GM19372 (cell line): ENCODE results near the gene PNPLA5.

Source experiments
- ATAC-seq: cut with Tn5 transposase; IDR thresholded peaks from one replicate; pipeline ENCODE4 v1.9.1; 2021; ENCODE audit warnings: mild to moderate bottlenecking, low read depth, moderate library complexity; ENCODE audit not compliant: unreplicated experiment

The PNPLA5 gene

GRCh38 chr22:43858156-43858895, 33.5 kb downstream of the PNPLA5 start:
- no peak for ATAC-seq

GRCh38 chr22:43857367-43857766, 34.4 kb downstream of the PNPLA5 start:
- ATAC-seq, result no peak

- no peak for ATAC-seq
Measured at GRCh38 chr22:43855431-43855830, 36.4 kb downstream of the PNPLA5 start.

DNA sequence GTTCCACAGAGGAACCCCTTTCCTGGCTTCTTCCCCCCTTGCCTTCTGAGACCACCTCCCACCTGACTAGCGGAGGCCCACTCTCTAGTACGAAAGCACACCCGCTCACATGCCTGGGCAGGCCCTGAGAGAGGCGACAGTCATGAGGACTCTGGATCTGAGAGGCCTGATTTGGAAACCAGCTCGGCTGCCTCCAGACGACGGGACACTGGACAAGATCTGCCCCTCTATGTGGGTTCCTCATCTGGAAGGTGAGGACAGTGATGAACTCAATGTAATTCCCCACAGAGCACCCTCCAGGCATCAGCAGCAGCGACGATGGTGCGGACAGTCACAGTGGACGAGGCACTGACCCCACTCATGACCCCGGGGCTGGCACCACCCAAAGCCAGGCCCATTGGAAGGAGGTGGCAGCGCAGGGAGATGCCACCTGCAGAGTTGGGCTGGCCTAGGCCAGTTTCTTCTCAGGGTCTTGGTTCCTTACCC, 37.0 kb downstream of the PNPLA5 start:
- ATAC-seq, result no peak

- no peak for ATAC-seq
Measured at GRCh38 chr22:43854121-43854785, 37.6 kb downstream of the PNPLA5 start.

DNA sequence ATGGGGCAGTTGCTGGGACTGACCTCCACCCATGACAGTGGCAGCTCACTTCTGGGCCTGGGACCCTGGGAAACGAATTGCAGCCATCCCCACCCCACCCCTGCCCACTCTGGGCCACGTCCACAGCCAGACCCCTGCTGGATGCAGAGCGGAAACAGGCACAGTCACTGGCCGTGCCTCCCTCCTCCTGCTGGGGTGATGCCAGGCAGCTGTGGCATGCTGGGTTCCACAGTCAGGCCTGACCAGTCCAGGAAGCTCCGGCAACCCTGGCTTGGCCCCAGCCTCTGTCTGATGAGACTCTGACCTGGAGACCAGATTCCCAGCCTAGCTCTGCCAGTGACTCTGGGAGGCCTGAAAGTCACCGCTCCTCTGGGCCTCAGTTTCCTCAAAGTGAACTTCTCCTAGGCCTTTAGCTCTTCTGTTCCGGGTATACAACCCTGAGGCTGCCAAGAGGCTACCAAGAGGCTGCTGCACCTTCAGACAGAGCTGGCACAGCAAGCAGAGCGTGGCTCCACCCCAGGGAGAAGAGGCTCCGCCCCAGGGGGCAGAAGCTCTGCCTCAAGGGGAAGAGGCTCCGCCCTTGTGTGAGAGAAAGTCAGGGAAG, 38.4 kb downstream of the PNPLA5 start:
- ATAC-seq, result no peak

GRCh38 chr22:43852573-43853327, 39.1 kb downstream of the PNPLA5 start:
- no peak for ATAC-seq

DNA sequence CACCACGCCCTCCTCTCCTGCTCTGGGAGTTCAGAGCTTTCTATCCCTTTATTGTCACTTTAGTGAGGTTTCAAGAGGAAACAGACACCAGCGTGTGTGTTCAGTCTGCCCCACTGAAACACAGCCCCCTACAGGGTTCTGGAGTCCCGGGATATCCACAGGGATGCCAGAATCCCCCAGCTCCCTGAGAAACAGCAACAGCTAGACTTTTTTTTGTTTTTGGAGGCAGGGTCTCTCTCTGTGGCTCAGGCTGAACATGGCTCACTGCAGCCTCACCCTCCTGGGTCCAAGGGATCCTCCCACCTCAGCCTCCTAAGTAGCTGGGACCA, 39.9 kb downstream of the PNPLA5 start:
- no peak for ATAC-seq

DNA sequence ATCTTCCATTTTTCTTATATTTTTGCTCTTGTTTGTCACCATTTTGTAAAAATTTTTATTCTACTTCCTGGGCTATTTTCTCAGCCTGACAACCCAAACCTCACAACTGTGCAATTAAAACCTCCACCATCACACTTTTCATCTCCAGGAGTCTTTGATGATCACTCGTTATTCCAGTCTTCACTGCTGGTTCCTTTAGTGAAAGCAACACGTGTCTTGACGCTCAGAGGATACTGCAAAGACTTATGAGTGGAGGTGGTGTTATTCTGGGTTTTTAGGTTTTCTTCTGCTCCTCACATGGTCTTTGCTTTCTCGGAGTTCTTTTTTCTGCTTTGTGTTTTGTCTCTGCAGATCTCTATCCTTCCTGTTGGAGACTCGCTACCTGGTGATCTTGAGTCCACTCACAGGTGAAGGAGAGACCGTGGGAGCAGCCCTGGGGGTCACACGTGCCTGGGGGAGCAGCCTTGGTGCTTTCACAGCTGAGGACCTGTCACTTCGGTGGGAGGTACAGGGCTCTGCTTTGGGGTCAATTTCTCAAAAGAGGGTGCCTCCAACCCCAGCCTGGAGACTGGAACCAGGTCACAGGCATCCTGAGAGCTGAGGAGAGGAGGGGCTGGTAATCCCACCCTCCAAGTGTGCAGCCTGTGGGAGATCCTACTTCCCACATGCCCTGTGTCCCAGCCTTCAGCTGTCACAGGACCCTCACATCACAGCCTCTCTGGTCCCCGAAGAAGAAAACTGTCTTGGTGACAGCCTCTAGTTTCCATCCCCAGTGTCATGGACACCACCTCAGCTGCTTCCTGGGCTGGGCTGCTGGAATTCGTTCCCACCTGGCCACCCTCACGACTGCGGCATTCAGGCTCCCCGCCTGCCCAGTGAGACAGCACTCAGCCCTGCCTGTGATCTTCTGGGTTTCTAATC, 40.5 kb downstream of the PNPLA5 start:
- ATAC-seq, result no peak

- no peak for ATAC-seq
Measured at GRCh38 chr22:43850529-43850928, 41.3 kb downstream of the PNPLA5 start.

DNA sequence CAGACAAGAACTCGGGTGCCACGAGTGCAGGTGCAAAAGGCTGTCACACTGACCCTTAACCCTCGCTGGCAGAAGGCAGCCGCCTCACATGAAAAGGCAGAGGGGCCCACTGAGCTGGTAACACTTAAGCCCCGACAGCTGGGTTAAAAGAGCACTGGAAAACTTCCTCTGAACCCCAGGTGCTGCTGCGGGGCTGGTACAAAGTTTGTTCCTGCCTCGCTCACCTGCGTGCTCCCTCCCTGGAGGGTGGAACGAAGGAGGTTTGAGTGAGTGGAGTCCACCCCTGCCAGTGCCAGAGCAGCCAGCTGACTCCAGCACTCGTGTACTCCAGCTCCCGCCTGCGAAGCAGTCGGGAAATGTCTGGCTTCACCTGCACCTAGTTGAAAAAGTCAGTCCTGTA, 42.1 kb downstream of the PNPLA5 start:
- no peak for ATAC-seq

GRCh38 chr22:43848366-43849171, 43.2 kb downstream of the PNPLA5 start:
- no peak for ATAC-seq

DNA sequence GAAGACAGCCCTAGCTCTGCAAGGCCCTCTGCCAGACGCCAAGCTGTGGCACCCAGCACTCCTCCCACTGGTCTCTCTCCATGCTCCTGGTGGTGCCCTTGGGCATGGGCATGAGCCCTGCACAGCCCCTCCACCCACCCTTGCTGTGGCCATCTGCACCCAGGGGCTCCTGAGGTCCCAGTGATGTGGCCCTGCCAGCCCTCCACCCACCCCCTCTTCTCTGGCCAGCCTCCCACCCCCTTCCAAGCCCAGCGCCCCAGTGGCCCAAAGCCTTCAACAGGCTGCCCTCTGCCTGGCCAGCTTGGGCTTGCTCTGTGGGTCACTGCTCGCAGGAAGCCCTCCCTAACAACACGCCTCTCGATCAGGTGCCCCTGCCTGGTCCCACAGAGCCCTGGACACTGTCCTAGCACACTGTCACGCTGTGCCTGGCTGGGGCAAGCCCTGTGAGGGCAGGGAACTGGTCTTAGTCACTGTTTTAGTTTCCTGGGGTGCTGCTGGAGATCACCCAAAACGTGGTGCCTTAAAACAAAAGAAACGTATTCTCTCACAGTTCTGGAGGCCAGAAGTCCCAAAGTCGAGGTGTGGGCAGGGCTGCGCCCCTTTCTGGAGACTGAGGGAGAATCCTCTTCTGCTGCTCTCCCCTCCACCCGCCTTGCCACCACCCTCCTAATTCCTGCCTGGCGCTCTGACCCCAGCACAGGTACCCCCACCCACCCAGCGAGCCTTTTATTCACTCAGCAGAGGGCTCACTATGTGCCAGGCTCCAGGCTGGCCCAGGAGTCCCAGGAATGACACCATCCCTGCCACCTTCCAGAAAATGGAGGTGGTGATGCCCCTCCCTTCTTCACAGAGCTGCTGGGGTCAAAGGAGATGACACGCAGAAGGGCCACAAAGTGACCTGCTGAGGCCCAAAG, 44.2 kb downstream of the PNPLA5 start:
- ATAC-seq, result no peak

- no peak for ATAC-seq
Measured at GRCh38 chr22:43846966-43847365, 44.8 kb downstream of the PNPLA5 start.

DNA sequence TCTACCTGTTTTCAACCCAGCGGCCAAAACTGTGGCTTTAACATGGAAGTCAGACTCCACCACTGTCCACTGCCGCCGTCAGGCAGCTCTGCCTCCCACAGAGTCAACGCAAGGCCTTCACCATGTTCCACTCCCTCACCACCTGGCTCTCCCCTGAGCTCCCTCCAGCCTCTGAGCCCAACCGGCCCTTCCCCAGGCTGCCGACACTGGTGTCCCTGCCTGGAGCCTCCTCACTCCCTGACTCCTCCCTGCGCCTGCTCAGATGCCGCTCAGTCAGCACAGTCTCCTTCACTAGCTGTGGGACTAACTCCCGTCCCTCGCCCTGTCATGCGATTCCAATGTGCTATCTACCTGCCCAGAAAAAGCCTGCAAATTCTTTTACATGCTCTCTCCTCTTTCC, 45.8 kb downstream of the PNPLA5 start:
- ATAC-seq, result no peak

DNA sequence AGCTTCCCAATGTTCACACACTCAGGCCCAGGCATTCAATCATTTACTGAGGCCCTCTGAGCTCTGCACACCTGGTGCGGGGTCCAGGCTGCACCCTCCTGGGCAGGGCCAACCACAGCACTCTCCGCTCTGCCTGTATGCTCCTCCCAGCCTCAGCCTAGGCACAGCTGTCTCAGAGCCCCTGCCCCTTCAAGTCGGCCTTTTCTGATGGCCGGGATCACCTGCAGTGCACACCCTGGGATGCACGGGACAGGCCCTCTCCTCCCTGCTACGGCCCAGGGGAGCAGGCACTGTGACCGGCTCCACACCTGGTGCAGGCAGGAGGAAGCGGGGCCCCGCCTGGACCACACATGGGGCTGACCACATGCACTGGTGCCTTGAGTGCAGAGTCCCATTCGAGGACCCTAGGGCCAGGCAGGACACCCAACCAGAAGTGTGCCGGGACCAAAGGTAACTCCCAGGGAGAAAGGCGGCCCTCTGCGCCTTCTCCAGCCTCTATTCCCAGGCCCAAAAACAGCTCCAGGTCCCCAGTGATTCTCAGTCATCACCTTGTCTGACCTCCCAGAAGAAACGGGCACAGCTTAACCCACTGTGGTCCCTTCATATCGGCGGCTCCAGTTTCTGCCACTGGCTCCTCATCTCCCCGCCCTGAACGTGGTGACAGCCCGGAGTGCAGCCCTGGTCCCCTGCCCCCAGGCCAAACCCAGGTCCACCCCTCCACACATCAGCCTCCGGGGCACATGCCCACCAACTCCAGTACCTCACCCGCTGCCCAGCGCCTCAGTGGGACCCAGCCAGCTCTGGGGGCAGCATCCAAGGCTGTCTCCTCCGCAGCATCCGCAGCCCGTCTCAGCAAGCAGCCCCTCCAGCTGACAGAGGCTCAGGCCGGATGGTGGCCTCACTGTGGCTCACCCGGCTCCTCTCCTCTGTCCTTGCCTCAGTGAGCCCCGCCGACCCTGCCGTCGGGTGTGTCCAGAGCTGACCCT, 47.0 kb downstream of the PNPLA5 start:
- ATAC-seq, result no peak
